Heart left ventricle (tissue), 16 donors: ENCODE measurements around the gene DIP2C. TPM values are rescaled to one million over a fixed set of nuclear protein-coding genes. Genes with fewer than 3 reads are reported as not detected.

ENCODE experiments used
- ATAC-seq, 4 donors: fragments of 200-7000 bp; cut with Tn5 transposase; one replicate each; pipeline ENCODE4 v1.9.1; 2020 to 2022; ENCODE audit warnings: moderate library complexity in 4 of 4, mild to moderate bottlenecking in 3 of 4, moderate number of reproducible peaks in 1 of 4
- DNase-seq, 5 donors: peaks; one replicate each; pipeline ENCODE4 v3.0.0-alpha.2; 2020
- H3K27ac ChIP-seq, 12 donors: fragments of 200-600 bp; sonication (generic) in 4 of 12; one replicate each; pipeline versions ENCODE4 v1.5.0 to v1.8.0; 2016 to 2022; ENCODE audit warnings: mild to moderate bottlenecking in 2 of 12
- H3K27me3 ChIP-seq, 9 donors: fragments of 200-600 bp; sonication (generic) in 2 of 9; one replicate each; pipeline versions ENCODE4 v1.5.1 to v1.8.0; 2016 to 2022; ENCODE audit warnings: mild to moderate bottlenecking in 3 of 9
- H3K36me3 ChIP-seq, 9 donors: fragments of 200-600 bp; sonication (generic) in 2 of 9; one replicate each; pipeline versions ENCODE4 v1.5.0 to v1.8.0; 2018 to 2022; ENCODE audit warnings: mild to moderate bottlenecking in 2 of 9
- H3K4me1 ChIP-seq, 12 donors: fragments of 200-600 bp; sonication (generic) in 4 of 12; one replicate each; pipeline versions ENCODE4 v1.5.0 to v1.8.0; 2016 to 2022; ENCODE audit warnings: mild to moderate bottlenecking in 3 of 12
- H3K4me3 ChIP-seq, 12 donors: fragments of 200-600 bp; sonication (generic) in 4 of 12; one replicate each; pipeline versions ENCODE4 v1.5.0 to v1.8.0; 2017 to 2022; ENCODE audit warnings: mild to moderate bottlenecking in 9 of 12, moderate library complexity in 4 of 12
- H3K9me3 ChIP-seq, 12 donors: fragments of 200-600 bp; sonication (generic) in 4 of 12; one replicate each; pipeline versions ENCODE4 v1.5.0 to v1.8.0; 2016 to 2022; ENCODE audit warnings: mild to moderate bottlenecking in 1 of 12
- POLR2A ChIP-seq, 2 donors: fragments of 450-650 bp; IDR thresholded peaks; one replicate each; pipeline ENCODE4 v1.6.1; 2017; ENCODE audit warnings: antibody characterized with exemption in 2 of 2, mild to moderate bottlenecking in 2 of 2, moderate library complexity in 2 of 2
- WGBS, 4 donors: extraction: QIAGEN DNeasy Blood & Tissue Kit in 2 of 4; methylation state at CpG; one replicate each; pipeline versions ENCODE4 v1.1.5 to v1.1.7; 2013 to 2018; 5-methylcytosine and 5-hydroxymethylcytosine counted together
- intact Hi-C, 10 donors: fragments of 100-400 bp; cut with DNase I; formaldehyde crosslinking; loops; one replicate each; pipeline versions ENCODE4 v1.11.1 to v1.14.2; 2022
- polyA plus RNA-seq, 2 donors: library from polyadenylated mRNA; stranded (reverse); fragments of 200-250 nt; gene quantifications; one replicate each; pipeline ENCODE4 v1.2.3, GENCODE V29; 2013
- total RNA-seq, 9 donors: library from RNA; depleted of rRNA in 2 of 9; stranded (reverse); fragments of >200 nt in 2 of 9; fragmentation: NEBNext Ultra II Directional in 3 of 9; extraction: Animal tissue kit (Norgen Biotek cat#: 25700) in 3 of 9; gene quantifications; one replicate each; pipeline versions ENCODE4 v1.1.0 to v1.2.4, GENCODE V29; 2016 to 2023
- TF ChIP-seq, protein P1 (sequence below), 12 donors: fragments of 200-600 bp; sonication (generic) in 4 of 12; IDR thresholded peaks; one replicate each; pipeline versions ENCODE4 v1.5.0 to v1.8.0; 2018 to 2022; ENCODE audit warnings: antibody characterized with exemption in 12 of 12, mild to moderate bottlenecking in 5 of 12
- donor health status: ischemic (EF 13 %, LVEDD 7.1; RV severe dilation, severe dysfunction).
- donor health status: healthy with polysubstance abuse.
- donor health status: DM: no; HTN: yes; CAD: no.
- donor health status: DM: no; HTN: no; CAD: no.
- donor health status: ischemic (EF 25% LVEDD 6.9; RV normal size, moderate dysfunction).
- donor health status: ischemic (EF 25% LVEDD 5.7; RV mildly dilated, moderate dysfunction).
- donor health status: healthy.
- donor health status: DM: yes; HTN: yes; CAD: no.
- donor health status: ischemic (EF 35%, LVEDD 5.7; RV mildly dilated, moderate dysfunction).
- donor health status: nonischemic (EF 11% LVEDD 7.7; RV severe dilation, severe dysfunction).
- donor health status: DM: yes; HTN: yes; CAD: no.
- donor health status: PGD.
- donor health status: ischemic (EF 29% LVEDD 5.4; RV normal size, mild dysfunction).
- donor health status: nonischemic (EF 23%, LVEDD 6.1; RV moderate dilation, normal function).

DIP2C gene
- total and polyA plus RNA-seq, 11 donors = 7.4 to 43.1 (median 28.5) TPM

DNA sequence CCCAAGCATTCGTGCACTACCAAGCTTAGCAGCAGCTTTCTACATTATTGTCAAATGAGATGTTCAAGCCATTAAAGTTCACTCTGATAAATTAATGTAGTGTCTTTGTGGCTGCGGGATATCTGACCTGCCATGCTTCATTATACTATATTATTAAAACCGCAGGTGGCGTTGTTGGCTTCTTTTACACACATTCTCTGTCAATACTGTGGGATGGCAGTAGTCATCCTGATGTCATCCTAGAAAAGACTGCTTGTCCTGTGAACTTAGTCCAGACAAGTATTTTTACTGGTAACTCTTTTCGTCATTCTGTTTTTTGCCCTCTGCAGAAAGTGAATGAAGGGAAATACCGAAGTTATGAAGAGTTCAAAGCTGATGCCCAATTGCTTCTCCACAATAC, 450.4 kb downstream of the DIP2C start:
- DNase-seq (no peak), ATAC-seq (no peak)
- no peaks in the 10 kb centered on the region for H3K9me3 ChIP-seq
- no peak overlapping the region for H3K4me3 ChIP-seq
- peaks cover 0 to 77% (median 71%) of the 10 kb centered on the region in 9 donors for H3K36me3 ChIP-seq
- peaks cover 0 to 15% (median 0%) of the 10 kb centered on the region in 12 donors for H3K4me1 ChIP-seq
- intact Hi-C loops = no loop called here
- 94 to 97% (median 95%) methylated on average over 6 of the region's 6 CpGs for WGBS, 4 donors
- H3K27me3 ChIP-seq = no peaks in the 10 kb centered on the region
- no peak overlapping the region for H3K27ac ChIP-seq
- TF ChIP-seq, protein P1, sequence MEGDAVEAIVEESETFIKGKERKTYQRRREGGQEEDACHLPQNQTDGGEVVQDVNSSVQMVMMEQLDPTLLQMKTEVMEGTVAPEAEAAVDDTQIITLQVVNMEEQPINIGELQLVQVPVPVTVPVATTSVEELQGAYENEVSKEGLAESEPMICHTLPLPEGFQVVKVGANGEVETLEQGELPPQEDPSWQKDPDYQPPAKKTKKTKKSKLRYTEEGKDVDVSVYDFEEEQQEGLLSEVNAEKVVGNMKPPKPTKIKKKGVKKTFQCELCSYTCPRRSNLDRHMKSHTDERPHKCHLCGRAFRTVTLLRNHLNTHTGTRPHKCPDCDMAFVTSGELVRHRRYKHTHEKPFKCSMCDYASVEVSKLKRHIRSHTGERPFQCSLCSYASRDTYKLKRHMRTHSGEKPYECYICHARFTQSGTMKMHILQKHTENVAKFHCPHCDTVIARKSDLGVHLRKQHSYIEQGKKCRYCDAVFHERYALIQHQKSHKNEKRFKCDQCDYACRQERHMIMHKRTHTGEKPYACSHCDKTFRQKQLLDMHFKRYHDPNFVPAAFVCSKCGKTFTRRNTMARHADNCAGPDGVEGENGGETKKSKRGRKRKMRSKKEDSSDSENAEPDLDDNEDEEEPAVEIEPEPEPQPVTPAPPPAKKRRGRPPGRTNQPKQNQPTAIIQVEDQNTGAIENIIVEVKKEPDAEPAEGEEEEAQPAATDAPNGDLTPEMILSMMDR (IDR thresholded peaks at IDR 0.05) = no peak
- TF ChIP-seq POLR2A (IDR thresholded peaks at IDR 0.05) = no peak

DNA sequence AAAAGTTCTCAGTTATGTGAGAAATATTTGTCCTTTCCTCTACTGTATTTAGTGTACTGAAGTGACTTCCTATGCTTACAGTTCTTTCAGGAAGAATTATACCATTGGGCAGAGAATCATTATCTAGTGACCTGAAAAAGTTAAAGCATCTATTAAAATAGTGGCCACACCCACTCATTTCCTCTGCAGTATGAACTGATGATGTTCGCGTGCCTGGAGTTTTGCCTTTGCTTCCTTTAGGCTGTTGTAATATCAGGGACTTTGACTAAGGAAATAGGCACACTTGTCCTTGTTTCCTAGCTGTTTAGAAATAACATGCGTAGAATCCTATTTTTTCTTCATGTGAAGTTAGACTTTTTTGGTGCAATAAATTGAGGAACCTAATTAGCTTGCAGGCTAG, 453.6 kb downstream of the DIP2C start:
- no peak for ATAC-seq

DNA sequence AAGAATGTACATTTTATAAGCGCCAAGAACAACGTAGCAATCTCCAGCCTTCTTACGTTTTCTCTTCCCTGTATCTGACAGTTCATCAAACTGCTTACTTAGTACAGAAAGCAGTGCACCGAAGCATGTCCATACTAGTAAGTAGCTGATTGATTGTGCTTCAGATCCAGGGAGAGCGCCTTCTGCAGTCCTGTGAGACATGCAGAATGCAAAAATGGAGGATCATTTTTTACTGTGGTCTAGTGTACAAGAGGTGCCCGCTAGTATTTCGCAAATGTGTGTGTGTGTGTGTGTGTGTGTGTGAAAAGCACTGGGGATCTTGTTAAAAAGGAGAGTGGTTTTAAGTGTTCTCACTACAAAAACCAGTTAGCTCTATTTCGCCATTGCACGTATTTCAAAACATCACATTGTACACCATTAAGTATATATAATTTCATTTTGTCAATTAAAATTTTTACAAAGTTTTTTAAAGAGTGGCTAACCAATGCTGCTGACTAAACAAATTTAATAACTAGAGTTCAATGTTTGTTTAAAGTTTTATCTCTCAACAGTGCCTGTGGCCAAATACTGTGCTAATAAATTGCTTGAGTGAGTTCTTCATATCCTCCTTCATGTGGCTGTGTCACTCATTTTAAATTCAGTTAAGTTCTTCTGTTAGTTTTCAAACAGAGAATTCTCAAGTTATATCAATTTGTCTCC, 454.6 kb downstream of the DIP2C start:
- Histone ChIP-seq H3K4me3 (no peak overlapping the region), H3K36me3 (peaks cover 0 to 43% (median 29%) of the 10 kb centered on the region in 9 donors), H3K27me3 (no peaks in the 10 kb centered on the region), H3K9me3 (no peaks in the 10 kb centered on the region), H3K27ac (no peak overlapping the region), H3K4me1 (peaks cover 0 to 8% (median 0%) of the 10 kb centered on the region in 12 donors)
- intact Hi-C loops = no loop called here
- WGBS, 4 donors = 91 to 96% (median 94%) methylated on average over 9 of the region's 9 CpGs
- TF ChIP-seq POLR2A (IDR thresholded peaks at IDR 0.05) = no peak
- TF ChIP-seq, protein P1 (IDR thresholded peaks at IDR 0.05) = no peak
- no peak for ATAC-seq
- DNase-seq = no peak

More for the DNA sequence above, 453.6 kb downstream of the DIP2C start:
- intact Hi-C loops = no loop called here
- no peak overlapping the region for H3K4me3 ChIP-seq
- no peak for DNase-seq
- peaks cover 0 to 8% (median 0%) of the 10 kb centered on the region in 12 donors for H3K4me1 ChIP-seq
- peaks cover 0 to 53% (median 40%) of the 10 kb centered on the region in 9 donors for H3K36me3 ChIP-seq
- H3K27me3 ChIP-seq = no peaks in the 10 kb centered on the region
- no peak for TF ChIP-seq POLR2A (IDR thresholded peaks at IDR 0.05)
- TF ChIP-seq, protein P1 (IDR thresholded peaks at IDR 0.05) = no peak
- 57 to 64% (median 59%) methylated on average over 3 of the region's 3 CpGs for WGBS, 4 donors
- no peak overlapping the region for H3K27ac ChIP-seq
- H3K9me3 ChIP-seq = no peaks in the 10 kb centered on the region

DNA sequence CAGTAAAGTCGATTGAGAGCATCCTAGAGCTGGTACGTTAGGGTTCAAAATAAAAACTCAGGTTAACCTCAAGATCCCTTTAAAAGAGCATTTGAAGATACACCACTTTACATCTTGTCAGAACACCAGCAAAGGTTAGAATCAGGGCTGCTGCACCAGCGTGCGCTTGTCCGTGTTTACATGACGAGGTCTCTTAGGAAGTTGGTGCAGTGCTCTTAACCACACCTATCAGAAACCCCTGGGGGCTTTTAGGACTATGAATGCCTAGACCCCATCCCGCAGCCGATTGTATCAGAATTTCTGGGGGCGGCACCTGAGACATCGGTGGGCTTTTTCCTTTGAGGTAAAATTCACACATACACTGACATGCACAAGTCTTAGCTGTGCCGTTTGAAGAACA, 456.6 kb downstream of the DIP2C start:
- DNase-seq = no peak
- no peaks in the 10 kb centered on the region for H3K27me3 ChIP-seq
- H3K4me3 ChIP-seq = no peak overlapping the region
- no peaks in the 10 kb centered on the region for H3K9me3 ChIP-seq
- H3K27ac ChIP-seq = no peak overlapping the region
- 90 to 93% (median 92%) methylated on average over 11 of the region's 11 CpGs for WGBS, 4 donors
- intact Hi-C loops = no loop called here
- H3K4me1 ChIP-seq = peaks cover 0 to 8% (median 0%) of the 10 kb centered on the region in 12 donors
- no peak for TF ChIP-seq POLR2A (IDR thresholded peaks at IDR 0.05)
- TF ChIP-seq, protein P1 (IDR thresholded peaks at IDR 0.05) = no peak
- no peak for ATAC-seq
- peaks cover 0 to 23% (median 12%) of the 10 kb centered on the region in 9 donors for H3K36me3 ChIP-seq
